Epithelial cell of prostate (primary cell): Measurements from ENCODE around the gene PARN.
A peak's percentile ranks its signal among the peaks of the same experiment; 100 is the strongest.
"Not testable (repeated sequence)": the region's sequence is repeated elsewhere in the genome, so short reads cannot be mapped to it uniquely, and the experiment has no call there.

ENCODE experiments used
- DNase-seq: peaks from one replicate; pipeline ENCODE4 v3.0.0-alpha.2; 2011; ENCODE audit warnings: low read depth, low spot score
- H3K27ac ChIP-seq: fragments of 450-650 bp; 2 replicates; pipeline ENCODE4 v1.5.1; 2017; ENCODE audit warnings: mild to moderate bottlenecking

The PARN gene, protein sequence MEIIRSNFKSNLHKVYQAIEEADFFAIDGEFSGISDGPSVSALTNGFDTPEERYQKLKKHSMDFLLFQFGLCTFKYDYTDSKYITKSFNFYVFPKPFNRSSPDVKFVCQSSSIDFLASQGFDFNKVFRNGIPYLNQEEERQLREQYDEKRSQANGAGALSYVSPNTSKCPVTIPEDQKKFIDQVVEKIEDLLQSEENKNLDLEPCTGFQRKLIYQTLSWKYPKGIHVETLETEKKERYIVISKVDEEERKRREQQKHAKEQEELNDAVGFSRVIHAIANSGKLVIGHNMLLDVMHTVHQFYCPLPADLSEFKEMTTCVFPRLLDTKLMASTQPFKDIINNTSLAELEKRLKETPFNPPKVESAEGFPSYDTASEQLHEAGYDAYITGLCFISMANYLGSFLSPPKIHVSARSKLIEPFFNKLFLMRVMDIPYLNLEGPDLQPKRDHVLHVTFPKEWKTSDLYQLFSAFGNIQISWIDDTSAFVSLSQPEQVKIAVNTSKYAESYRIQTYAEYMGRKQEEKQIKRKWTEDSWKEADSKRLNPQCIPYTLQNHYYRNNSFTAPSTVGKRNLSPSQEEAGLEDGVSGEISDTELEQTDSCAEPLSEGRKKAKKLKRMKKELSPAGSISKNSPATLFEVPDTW

DNA sequence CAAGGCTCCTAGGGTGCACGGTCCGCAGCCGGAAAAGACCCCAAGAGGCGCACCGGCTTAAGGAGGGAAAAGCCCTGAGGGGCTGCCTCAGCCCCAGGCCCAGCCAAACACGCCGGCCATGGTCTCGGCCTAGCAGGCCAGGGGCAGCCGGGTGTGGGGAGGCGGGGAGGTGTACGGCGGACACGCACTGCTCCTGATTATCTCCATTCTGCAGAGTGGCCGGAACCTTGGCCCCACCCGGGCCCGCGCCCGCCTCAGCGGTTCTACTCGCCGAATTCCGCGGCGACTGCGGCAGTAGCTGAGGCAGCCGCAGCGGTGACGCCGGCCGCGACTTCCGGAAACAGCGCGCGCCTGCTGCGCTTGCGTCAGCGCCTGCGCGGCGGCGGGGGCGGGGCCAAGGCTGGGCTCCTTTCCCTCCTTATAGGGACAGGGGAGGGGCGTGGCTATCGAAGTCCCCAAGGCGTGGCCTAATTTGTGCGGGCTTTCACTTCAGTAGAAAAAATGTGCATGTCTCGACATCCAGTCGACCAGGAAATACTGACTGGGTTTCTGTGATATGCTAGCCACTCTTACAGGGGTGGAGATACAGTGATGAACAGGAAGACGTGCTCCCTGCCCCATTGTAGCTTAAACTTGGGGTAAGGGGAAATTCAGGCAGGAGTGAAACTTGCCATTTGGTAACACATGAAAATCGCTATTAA lies at the start of gene PARN:
Gene PARN (minus strand): TSS at position 342 of the 701 bp plus-strand sequence. CDS start 135 bp downstream, at position 207.
- DNase-seq: peak; percentile 90
- peak within 1 kb of the TSS; percentile 79 for H3K27ac ChIP-seq

GRCh38 chr16:14678748-14679497 lies 48.9 kb upstream of the PARN start:
- no peak for DNase-seq
- no peak overlapping the region for H3K27ac ChIP-seq

GRCh38 chr16:14677627-14678026 lies 47.6 kb upstream of the PARN start:
- DNase-seq: no peak
- no peak overlapping the region for H3K27ac ChIP-seq

GRCh38 chr16:14676633-14677032 lies 46.6 kb upstream of the PARN start:
- no peak for DNase-seq
- no peak overlapping the region for H3K27ac ChIP-seq

DNA sequence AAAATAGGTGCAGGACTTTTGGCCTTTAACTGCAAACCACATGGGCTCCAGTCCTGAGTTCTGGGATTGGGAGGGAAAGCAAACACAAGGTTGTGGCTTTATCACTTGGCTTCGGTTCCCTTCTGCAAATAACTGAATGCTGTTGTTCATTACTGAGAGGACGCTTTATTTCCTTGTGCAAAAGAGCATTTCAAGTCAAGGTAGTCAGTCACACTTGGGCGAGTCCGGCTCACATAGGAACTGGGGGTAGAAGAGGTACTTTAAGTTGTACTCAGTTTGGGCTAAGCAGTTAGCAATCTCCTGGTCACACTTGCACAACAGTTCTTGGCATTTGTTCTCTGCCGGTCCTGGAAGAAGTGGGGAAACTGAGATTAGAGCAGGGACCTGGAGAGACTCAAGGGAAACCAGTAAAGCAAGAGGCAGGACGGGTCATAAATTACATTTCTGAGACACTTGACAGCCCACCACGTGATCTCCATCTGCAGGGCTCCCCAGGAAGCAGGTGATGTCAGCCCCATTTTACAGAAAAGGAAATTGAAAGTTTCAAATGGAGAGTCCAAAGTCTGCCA lies 42.4 kb upstream of the PARN start:
- no peak overlapping the region for H3K27ac ChIP-seq
- no peak for DNase-seq

- no peak overlapping the region for H3K27ac ChIP-seq
- DNase-seq: no peak
Measured at GRCh38 chr16:14669776-14670175, 39.7 kb upstream of the PARN start.

GRCh38 chr16:14668556-14669223 lies 38.6 kb upstream of the PARN start:
- no peak overlapping the region for H3K27ac ChIP-seq
- DNase-seq: no peak

GRCh38 chr16:14667347-14668266 lies 37.5 kb upstream of the PARN start:
- no peak overlapping the region for H3K27ac ChIP-seq
- DNase-seq: no peak

- DNase-seq: no peak
- H3K27ac ChIP-seq: no peak overlapping the region
Measured at GRCh38 chr16:14658063-14658462, 28.0 kb upstream of the PARN start.

GRCh38 chr16:14652726-14653125 lies 22.7 kb upstream of the PARN start:
- H3K27ac ChIP-seq: no peak overlapping the region
- DNase-seq: no peak

DNA sequence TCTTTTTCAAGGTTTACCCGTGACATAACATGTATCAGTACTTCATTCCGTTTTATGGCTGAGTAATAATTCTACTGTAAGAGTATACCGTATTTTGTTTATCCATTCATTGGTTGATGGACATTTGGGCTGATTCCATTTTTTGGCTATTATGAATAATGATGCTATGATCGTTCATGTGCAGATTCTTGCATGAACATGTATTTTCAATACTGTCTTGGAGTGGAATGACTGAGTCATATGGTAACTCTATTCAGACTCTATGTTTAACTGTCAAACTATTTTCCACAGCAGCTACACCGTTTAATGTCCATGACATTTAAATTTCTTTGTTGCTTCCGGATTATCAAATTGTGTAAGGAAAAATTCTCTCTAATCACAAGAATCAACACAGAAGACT lies 20.6 kb upstream of the PARN start:
- DNase-seq: peak; percentile 70
- H3K27ac ChIP-seq: peak overlapping the region; percentile 52

- H3K27ac ChIP-seq: peak overlapping the region; percentile 52
- no peak for DNase-seq
Measured at GRCh38 chr16:14649816-14650215, 19.8 kb upstream of the PARN start.

- DNase-seq: no peak
- no peak overlapping the region for H3K27ac ChIP-seq
Measured at GRCh38 chr16:14641926-14642325, 11.9 kb upstream of the PARN start.

- no peak for DNase-seq
- peak overlapping the region; percentile 42 for H3K27ac ChIP-seq
Measured at GRCh38 chr16:14641206-14641605, 11.1 kb upstream of the PARN start.

- H3K27ac ChIP-seq: peak overlapping the region; percentile 42
- no peak for DNase-seq
Measured at GRCh38 chr16:14640538-14640937, 10.5 kb upstream of the PARN start.

GRCh38 chr16:14636951-14637240 lies 6.8 kb upstream of the PARN start:
- H3K27ac ChIP-seq: peak overlapping the region; percentile 54
- DNase-seq: not testable (repeated sequence)

- peak overlapping the region; percentile 54 for H3K27ac ChIP-seq
- DNase-seq: not testable (repeated sequence)
Measured at GRCh38 chr16:14636179-14636950, 6.3 kb upstream of the PARN start.
